ENCODE measurements around the gene NOPCHAP1.
A peak's percentile ranks its signal among the peaks of the same experiment; 100 is the strongest.

Gene NOPCHAP1

GRCh38 chr12:105020241-105020962 is 34.3 kb downstream of the NOPCHAP1 start:
- DNase-seq (ENCODE audit: low spot score): no peak

GRCh38 chr12:105024928-105025327 is 38.8 kb downstream of the NOPCHAP1 start:
- no peak for DNase-seq (ENCODE audit: low spot score)

GRCh38 chr12:105025890-105026289 is 39.8 kb downstream of the NOPCHAP1 start:
- DNase-seq (ENCODE audit: low spot score): peak; percentile 74

GRCh38 chr12:105026411-105026810 is 40.3 kb downstream of the NOPCHAP1 start:
- no peak for DNase-seq (ENCODE audit: low spot score)

- DNase-seq (ENCODE audit: low spot score): no peak
These were observed 45.0 kb downstream of the NOPCHAP1 start for GRCh38 chr12:105030820-105031807.

GRCh38 chr12:105032703-105033357 is 46.7 kb downstream of the NOPCHAP1 start:
- no peak for DNase-seq (ENCODE audit: low spot score)

GRCh38 chr12:105033851-105034250 is 47.7 kb downstream of the NOPCHAP1 start:
- DNase-seq (ENCODE audit: low spot score): no peak
